GM18498 (cell line): ENCODE data around the gene CEP44.

Experiments used
- ATAC-seq: cut with Tn5 transposase; IDR thresholded peaks from one replicate; pipeline ENCODE4 v1.9.1; 2021; ENCODE audit warnings: mild to moderate bottlenecking, moderate library complexity; ENCODE audit not compliant: unreplicated experiment

The CEP44 gene

DNA sequence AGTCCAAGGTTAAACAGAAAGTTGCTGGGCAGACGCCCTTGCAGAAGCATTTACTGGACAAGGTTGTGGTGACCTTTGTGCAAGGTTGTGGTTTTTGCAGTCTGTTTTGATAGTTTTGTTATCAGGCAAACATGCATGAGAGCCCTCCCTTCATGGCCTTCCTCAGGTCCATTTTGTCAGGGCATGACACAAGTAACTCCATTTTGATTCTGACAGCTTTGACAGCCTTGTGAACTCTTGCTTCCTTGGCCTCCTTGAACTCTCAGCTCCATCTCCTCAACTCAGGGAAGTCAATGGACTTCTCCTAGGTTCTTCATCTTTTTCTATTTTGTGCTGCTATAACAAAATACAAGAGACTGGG, 97.7 kb downstream of the CEP44 start:
- no peak for ATAC-seq
